OCI-LY3 (cell line): ENCODE measurements around the gene FOXM1.

Source experiments
- H2AFZ ChIP-seq: fragments of 200-600, 300-600 bp; shearing (Covaris generic); 2 replicates; pipeline ENCODE4 v1.6.0; 2014; ENCODE audit warnings: antibody characterized with exemption, low read depth, low read length
- H3K27ac ChIP-seq: fragments of 200-600, 300-600 bp; sonication (generic); 2 replicates; pipeline ENCODE4 v1.5.1; 2014; ENCODE audit warnings: mild to moderate bottlenecking, low read length, moderate library complexity, mixed read lengths
- H3K27me3 ChIP-seq: fragments of 200-600, 300-600 bp; sonication (generic); 2 replicates; pipeline ENCODE4 v1.6.1; 2014; ENCODE audit warnings: low read depth, low read length, mixed read lengths
- H3K36me3 ChIP-seq: fragments of 200-600, 300-600 bp; sonication (generic); replicated peaks from 2 replicates; pipeline ENCODE3; 2014; ENCODE audit warnings: low read depth, low read length, mixed read lengths
- H3K4me1 ChIP-seq: fragments of 300-600, 200-600 bp; sonication (generic); 2 replicates; pipeline ENCODE4 v1.6.1; 2014; ENCODE audit warnings: low read length, mixed read lengths
- H3K4me2 ChIP-seq: fragments of 200-600, 300-600 bp; sonication (generic); 2 replicates; pipeline ENCODE4 v1.6.1; 2014; ENCODE audit warnings: low read length, mixed read lengths
- H3K4me3 ChIP-seq: fragments of 300-600, 200-600 bp; sonication (generic); 2 replicates; pipeline ENCODE4 v1.5.1; 2014; ENCODE audit warnings: antibody characterized with exemption, mild to moderate bottlenecking, low read length, moderate library complexity
- H3K79me2 ChIP-seq: fragments of 300-600, 200-600 bp; shearing (Covaris generic); 2 replicates; pipeline ENCODE4 v1.6.1; 2014; ENCODE audit warnings: mild to moderate bottlenecking, low read length, mixed read lengths
- H3K9ac ChIP-seq: fragments of 300-600, 200-600 bp; shearing (Covaris generic); 2 replicates; pipeline ENCODE4 v1.6.0; 2014; ENCODE audit warnings: mild to moderate bottlenecking, low read length, moderate library complexity
- H3K9me3 ChIP-seq: fragments of 200-600, 300-600 bp; shearing (Covaris generic); 2 replicates; pipeline ENCODE4 v1.6.1; 2014; ENCODE audit warnings: low read length, mixed read lengths; ENCODE audit not compliant: insufficient read depth
- H4K20me1 ChIP-seq: fragments of 200-600, 300-600 bp; sonication (generic); 2 replicates; pipeline ENCODE4 v1.6.1; 2016; ENCODE audit warnings: low read length, mixed read lengths; ENCODE audit not compliant: insufficient read depth
- EZH2phosphoT487 ChIP-seq: fragments of 200-600 bp; shearing (Covaris generic); IDR thresholded peaks from 2 replicates; pipeline ENCODE4 v1.6.1; 2018; ENCODE audit warnings: antibody characterized with exemption, mixed run types, low read depth
- TF ChIP-seq, protein P1 (sequence below): fragments of 200-600, 300-600 bp; sonication (generic); IDR thresholded peaks from 2 replicates; pipeline ENCODE4 v1.5.1; 2014; ENCODE audit warnings: antibody characterized with exemption, low read length, low read depth

Gene FOXM1

DNA sequence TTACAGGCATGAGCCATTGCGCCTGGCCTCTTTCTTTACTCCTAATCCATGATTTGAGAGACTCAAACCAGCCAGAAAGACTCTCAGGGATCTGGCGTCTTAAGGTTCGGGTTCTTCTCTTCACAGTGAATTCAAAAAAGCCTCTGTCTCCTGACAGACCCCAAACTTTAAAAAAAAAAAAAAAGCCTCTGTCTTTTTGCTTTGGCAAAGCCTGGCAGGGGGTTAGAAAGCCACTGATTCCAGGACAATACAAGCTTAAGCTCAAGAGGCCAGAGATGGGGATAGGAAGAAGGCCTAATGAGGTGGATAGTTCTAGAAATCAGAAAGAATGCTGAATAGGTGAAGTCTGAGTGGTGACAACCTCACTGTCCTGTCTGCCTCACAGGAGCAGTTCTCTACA lies 50.9 kb downstream of the FOXM1 start:
- no peaks in the 10 kb centered on the region for H3K9me3 ChIP-seq
- no peak overlapping the region for H2AFZ ChIP-seq
- H3K27ac ChIP-seq: no peak overlapping the region
- no peaks in the 10 kb centered on the region for H4K20me1 ChIP-seq
- no peak for TF ChIP-seq EZH2phosphoT487
- TF ChIP-seq, protein P1, sequence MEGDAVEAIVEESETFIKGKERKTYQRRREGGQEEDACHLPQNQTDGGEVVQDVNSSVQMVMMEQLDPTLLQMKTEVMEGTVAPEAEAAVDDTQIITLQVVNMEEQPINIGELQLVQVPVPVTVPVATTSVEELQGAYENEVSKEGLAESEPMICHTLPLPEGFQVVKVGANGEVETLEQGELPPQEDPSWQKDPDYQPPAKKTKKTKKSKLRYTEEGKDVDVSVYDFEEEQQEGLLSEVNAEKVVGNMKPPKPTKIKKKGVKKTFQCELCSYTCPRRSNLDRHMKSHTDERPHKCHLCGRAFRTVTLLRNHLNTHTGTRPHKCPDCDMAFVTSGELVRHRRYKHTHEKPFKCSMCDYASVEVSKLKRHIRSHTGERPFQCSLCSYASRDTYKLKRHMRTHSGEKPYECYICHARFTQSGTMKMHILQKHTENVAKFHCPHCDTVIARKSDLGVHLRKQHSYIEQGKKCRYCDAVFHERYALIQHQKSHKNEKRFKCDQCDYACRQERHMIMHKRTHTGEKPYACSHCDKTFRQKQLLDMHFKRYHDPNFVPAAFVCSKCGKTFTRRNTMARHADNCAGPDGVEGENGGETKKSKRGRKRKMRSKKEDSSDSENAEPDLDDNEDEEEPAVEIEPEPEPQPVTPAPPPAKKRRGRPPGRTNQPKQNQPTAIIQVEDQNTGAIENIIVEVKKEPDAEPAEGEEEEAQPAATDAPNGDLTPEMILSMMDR: no peak
- no peaks in the 10 kb centered on the region for H3K4me1 ChIP-seq
- H3K79me2 ChIP-seq: no peaks in the 10 kb centered on the region
- no peak overlapping the region for H3K4me3 ChIP-seq
- H3K4me2 ChIP-seq: no peak overlapping the region
- no peak overlapping the region for H3K9ac ChIP-seq
- H3K36me3 ChIP-seq: peaks cover 45% of the 10 kb centered on the region
- no peaks in the 10 kb centered on the region for H3K27me3 ChIP-seq

DNA sequence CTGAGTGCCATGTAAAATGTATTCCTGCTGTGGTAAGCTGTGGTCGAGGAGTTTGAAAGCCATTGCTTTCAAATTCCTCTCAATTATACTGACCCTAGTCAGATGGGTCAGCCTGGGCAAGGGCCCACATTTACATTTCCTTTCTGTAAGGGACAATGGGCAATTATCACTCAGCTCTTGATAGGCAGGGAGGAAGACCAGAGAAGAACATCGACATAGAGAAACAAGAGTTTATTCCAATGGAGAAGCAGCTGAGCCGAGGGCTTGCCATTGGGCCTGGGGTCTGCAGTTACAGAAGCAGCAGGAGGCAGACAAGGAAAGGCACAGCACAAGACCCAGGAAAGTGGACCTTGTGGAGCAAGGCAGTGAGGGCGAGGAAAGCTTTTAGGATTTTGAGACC lies 51.8 kb downstream of the FOXM1 start:
- Histone ChIP-seq H4K20me1 (no peaks in the 10 kb centered on the region), H3K27ac (no peak overlapping the region), H3K36me3 (peaks cover 46% of the 10 kb centered on the region), H3K4me2 (no peak overlapping the region), H3K27me3 (no peaks in the 10 kb centered on the region), H2AFZ (no peak overlapping the region), H3K4me3 (no peak overlapping the region), H3K9me3 (no peaks in the 10 kb centered on the region), H3K9ac (no peak overlapping the region), H3K79me2 (no peaks in the 10 kb centered on the region), H3K4me1 (no peaks in the 10 kb centered on the region)
- TF ChIP-seq EZH2phosphoT487: no peak
- TF ChIP-seq, protein P1: no peak

DNA sequence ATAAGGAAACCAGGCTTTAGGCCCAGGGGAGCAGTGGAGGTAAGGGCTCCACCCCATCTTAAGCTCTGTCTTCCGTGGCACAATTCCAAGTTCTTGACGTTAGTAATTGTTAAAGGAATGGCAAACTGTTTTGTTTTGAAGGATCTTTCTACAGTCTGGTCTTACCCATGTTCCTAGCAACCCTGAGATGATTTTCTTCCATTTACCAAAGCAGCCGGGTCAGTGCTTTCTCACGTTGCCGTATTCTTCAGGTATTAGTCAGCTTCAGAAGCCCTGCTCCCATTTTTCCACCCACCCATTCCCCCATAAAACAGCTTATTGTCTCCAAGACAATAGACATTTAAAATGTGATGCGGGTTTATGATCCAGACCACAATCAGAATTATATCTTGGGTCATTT lies 52.4 kb downstream of the FOXM1 start:
- H3K4me2 ChIP-seq: no peak overlapping the region
- H3K79me2 ChIP-seq: no peaks in the 10 kb centered on the region
- peaks cover 46% of the 10 kb centered on the region for H3K36me3 ChIP-seq
- no peaks in the 10 kb centered on the region for H3K4me1 ChIP-seq
- H3K27me3 ChIP-seq: no peaks in the 10 kb centered on the region
- H3K9ac ChIP-seq: no peak overlapping the region
- H3K27ac ChIP-seq: no peak overlapping the region
- no peak overlapping the region for H2AFZ ChIP-seq
- H4K20me1 ChIP-seq: no peaks in the 10 kb centered on the region
- no peaks in the 10 kb centered on the region for H3K9me3 ChIP-seq
- H3K4me3 ChIP-seq: no peak overlapping the region
- TF ChIP-seq, protein P1: no peak
- TF ChIP-seq EZH2phosphoT487: no peak

DNA sequence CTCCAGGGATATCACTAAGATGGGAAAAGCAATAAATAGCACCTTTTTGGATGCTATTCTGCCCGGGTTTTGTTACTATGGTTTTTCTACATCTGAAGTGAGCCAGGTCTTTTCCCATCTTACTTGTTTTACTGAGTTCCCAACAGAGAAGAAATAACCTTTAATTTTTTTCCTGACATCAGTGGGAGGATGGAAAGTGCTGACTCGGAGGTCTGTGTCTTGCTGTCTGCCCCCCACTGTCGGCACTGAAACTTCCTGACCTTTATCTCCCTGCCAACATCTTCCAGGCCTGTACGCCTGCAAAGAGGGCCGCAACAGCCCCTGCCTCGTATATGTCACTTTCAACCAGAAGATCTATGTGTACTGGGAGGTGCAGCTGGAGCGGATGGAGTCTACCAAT lies 53.5 kb downstream of the FOXM1 start:
- Histone ChIP-seq H3K4me1 (no peaks in the 10 kb centered on the region), H3K27ac (no peak overlapping the region), H3K9ac (no peak overlapping the region), H3K27me3 (no peaks in the 10 kb centered on the region), H2AFZ (no peak overlapping the region), H3K36me3 (peaks cover 46% of the 10 kb centered on the region), H4K20me1 (no peaks in the 10 kb centered on the region), H3K9me3 (no peaks in the 10 kb centered on the region), H3K4me3 (no peak overlapping the region), H3K4me2 (no peak overlapping the region), H3K79me2 (no peaks in the 10 kb centered on the region)
- no peak for TF ChIP-seq EZH2phosphoT487
- TF ChIP-seq, protein P1: no peak
